ENCODE data around the gene RCOR1.
A peak's percentile ranks its signal among the peaks of the same experiment; 100 is the strongest.

DNA sequence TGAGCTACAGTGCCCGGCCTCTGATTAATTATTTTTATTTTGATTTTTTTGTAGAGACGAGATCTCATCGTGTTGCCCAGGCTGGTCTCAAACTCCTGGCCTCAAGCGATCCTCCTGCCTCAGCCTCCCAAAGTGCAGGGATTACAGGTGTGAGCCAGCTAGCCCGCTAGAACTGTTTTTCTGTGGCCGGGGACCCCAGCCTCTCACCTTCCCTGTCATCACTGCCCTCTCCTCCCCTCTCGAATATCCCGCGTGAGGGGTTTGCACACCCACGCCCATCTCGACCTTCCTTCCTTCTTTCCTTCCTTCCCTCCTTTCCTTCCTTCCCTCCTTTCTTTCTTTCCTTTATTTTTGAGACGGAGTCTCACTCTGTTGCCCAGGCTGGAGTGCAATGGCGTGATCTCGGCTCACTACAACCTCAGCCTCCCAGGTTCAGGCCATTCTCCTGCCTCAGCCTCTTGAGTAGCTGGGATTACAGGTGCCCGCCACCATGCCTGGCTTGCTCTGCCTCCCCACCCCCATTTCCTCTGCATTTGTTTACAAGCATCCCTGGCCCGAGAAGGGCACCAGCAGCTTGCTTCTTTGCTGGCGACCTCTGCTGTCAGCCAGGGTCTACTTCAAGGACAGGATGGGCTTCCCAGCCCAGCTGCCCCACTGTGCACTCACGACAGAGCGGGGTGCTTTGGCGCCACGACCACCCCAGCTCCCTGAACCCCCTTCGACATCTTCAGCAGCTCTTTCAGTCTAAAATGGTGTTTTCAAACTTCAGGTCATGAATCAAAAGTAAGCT lies 180.5 kb downstream of the RCOR1 start:
- TF ChIP-seq, protein P1, sequence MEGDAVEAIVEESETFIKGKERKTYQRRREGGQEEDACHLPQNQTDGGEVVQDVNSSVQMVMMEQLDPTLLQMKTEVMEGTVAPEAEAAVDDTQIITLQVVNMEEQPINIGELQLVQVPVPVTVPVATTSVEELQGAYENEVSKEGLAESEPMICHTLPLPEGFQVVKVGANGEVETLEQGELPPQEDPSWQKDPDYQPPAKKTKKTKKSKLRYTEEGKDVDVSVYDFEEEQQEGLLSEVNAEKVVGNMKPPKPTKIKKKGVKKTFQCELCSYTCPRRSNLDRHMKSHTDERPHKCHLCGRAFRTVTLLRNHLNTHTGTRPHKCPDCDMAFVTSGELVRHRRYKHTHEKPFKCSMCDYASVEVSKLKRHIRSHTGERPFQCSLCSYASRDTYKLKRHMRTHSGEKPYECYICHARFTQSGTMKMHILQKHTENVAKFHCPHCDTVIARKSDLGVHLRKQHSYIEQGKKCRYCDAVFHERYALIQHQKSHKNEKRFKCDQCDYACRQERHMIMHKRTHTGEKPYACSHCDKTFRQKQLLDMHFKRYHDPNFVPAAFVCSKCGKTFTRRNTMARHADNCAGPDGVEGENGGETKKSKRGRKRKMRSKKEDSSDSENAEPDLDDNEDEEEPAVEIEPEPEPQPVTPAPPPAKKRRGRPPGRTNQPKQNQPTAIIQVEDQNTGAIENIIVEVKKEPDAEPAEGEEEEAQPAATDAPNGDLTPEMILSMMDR (IDR thresholded peaks at IDR 0.05 in 8 of 11, conservative IDR thresholded peaks at IDR 0.05 in 3 of 11) = peak in 2 of 11 experiments; percentile 14 to 30
- TF ChIP-seq POLR2A (IDR thresholded peaks at IDR 0.05) (no peak), POLR2AphosphoS5 (IDR thresholded peaks at IDR 0.05) (no peak)
